GM18517 (cell line): ENCODE measurements around the gene MRPL18.

Experiments used
- ATAC-seq: cut with Tn5 transposase; IDR thresholded peaks from one replicate; pipeline ENCODE4 v1.9.1; 2021; ENCODE audit warnings: mild to moderate bottlenecking, moderate library complexity; ENCODE audit not compliant: unreplicated experiment

The MRPL18 gene

GRCh38 chr6:159837511-159837910 is 47.2 kb downstream of the MRPL18 start:
- no peak for ATAC-seq

- no peak for ATAC-seq
Measured at GRCh38 chr6:159838020-159838744, 47.9 kb downstream of the MRPL18 start.

GRCh38 chr6:159842035-159842434 is 51.8 kb downstream of the MRPL18 start:
- ATAC-seq, result no peak

GRCh38 chr6:159844737-159845645 is 54.7 kb downstream of the MRPL18 start:
- no peak for ATAC-seq
